NCI-H2196 treated with DMSO at 0.1 percent for 48 hours (cell line): Measurements from ENCODE around the gene CPN1.
"Not testable (repeated sequence)": the region's sequence is repeated elsewhere in the genome, so short reads cannot be mapped to it uniquely, and the experiment has no call there.

Experiments used
- DNase-seq: peaks from one replicate; lab custom pipeline; 2025; ENCODE audit not compliant: unreplicated experiment; lab: John Stamatoyannopoulos, UW

CPN1 gene

GRCh38 chr10:100081075-100082001, at the start of gene CPN1:
Gene CPN1 (minus strand): TSS chr10:100081869. CDS start chr10:100081625, 244 bp downstream.
- DNase-seq = no peak

- DNase-seq = no peak
Measured at GRCh38 chr10:100130831-100131230, 49.2 kb upstream of the CPN1 start.

- no peak for DNase-seq
Measured at GRCh38 chr10:100129424-100129823, 47.8 kb upstream of the CPN1 start.

GRCh38 chr10:100128951-100129350, 47.3 kb upstream of the CPN1 start:
- DNase-seq = no peak

- not testable (repeated sequence) for DNase-seq
Measured at GRCh38 chr10:100125335-100125734, 43.7 kb upstream of the CPN1 start.

GRCh38 chr10:100124097-100124496, 42.4 kb upstream of the CPN1 start:
- no peak for DNase-seq

GRCh38 chr10:100122780-100123179, 41.1 kb upstream of the CPN1 start:
- no peak for DNase-seq

- no peak for DNase-seq
Measured at GRCh38 chr10:100120550-100120949, 38.9 kb upstream of the CPN1 start.

GRCh38 chr10:100119726-100120125, 38.1 kb upstream of the CPN1 start:
- no peak for DNase-seq

GRCh38 chr10:100114976-100115770, 33.5 kb upstream of the CPN1 start:
- no peak for DNase-seq

GRCh38 chr10:100114460-100114859, 32.8 kb upstream of the CPN1 start:
- DNase-seq = no peak

GRCh38 chr10:100109670-100110069, 28.0 kb upstream of the CPN1 start:
- DNase-seq = no peak

GRCh38 chr10:100106865-100107264, 25.2 kb upstream of the CPN1 start:
- DNase-seq = no peak

GRCh38 chr10:100104300-100104699, 22.6 kb upstream of the CPN1 start:
- DNase-seq = no peak

GRCh38 chr10:100103581-100103980, 21.9 kb upstream of the CPN1 start:
- no peak for DNase-seq

GRCh38 chr10:100101192-100102076, 19.8 kb upstream of the CPN1 start:
- DNase-seq = no peak

GRCh38 chr10:100100651-100101184, 19.0 kb upstream of the CPN1 start:
- no peak for DNase-seq

- no peak for DNase-seq
Measured at GRCh38 chr10:100089241-100089640, 7.6 kb upstream of the CPN1 start.

GRCh38 chr10:100086708-100087107, 5.0 kb upstream of the CPN1 start:
- not testable (repeated sequence) for DNase-seq

GRCh38 chr10:100085596-100085995, 3.9 kb upstream of the CPN1 start:
- no peak for DNase-seq

- DNase-seq = no peak
Measured at GRCh38 chr10:100083623-100084022, 2.0 kb upstream of the CPN1 start.
